OCI-M1 (cell line): ENCODE data around the gene NUDT17.
"Not testable (repeated sequence)": the region's sequence is repeated elsewhere in the genome, so short reads cannot be mapped to it uniquely, and the experiment has no call there.

ENCODE experiments used
- DNase-seq: peaks from one replicate; lab custom pipeline; 2025; lab: John Stamatoyannopoulos, UW

NUDT17 gene, protein sequence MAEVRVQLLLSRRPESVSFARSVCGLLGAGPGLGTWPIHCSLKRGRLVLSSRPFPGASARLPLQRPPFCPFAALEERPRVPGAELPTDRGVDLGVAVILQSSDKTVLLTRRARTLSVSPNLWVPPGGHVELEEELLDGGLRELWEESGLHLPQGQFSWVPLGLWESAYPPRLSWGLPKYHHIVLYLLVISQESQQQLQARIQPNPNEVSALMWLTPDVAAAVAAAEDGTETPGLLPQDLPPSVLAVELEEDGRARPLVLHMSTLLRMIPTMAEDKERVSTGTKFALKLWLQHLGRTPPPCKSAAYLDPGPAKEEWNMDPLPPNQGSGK

DNA sequence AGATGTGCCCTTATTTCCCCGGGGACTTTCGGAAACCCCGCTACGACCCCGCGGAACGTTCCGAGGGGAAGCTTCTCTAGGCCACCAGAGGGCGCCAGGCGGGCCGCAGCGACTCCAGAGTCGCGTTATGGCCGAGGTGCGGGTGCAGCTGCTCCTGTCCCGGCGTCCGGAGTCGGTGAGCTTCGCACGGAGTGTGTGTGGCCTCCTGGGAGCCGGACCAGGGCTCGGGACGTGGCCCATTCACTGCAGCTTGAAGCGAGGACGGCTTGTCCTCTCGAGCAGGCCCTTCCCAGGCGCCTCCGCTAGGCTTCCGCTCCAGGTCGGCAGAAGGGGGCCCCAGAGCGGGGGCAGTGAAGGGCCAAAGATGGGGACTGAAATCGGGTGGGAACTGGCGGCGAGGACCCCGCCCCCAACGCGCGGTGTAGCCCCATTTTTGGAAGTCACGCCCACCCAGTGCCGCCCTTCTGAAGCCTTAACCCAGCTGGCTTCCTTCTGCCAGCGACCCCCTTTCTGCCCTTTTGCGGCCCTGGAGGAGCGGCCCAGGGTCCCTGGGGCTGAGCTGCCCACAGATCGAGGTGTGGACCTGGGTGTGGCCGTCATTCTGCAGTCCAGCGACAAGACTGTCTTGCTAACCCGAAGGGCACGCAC is at the start of gene NUDT17:
NUDT17 (plus strand) TSS at position 117 of the 648 bp plus-strand sequence; CDS start at position 128, 11 bp downstream.
- DNase-seq: peak; percentile 89

DNA sequence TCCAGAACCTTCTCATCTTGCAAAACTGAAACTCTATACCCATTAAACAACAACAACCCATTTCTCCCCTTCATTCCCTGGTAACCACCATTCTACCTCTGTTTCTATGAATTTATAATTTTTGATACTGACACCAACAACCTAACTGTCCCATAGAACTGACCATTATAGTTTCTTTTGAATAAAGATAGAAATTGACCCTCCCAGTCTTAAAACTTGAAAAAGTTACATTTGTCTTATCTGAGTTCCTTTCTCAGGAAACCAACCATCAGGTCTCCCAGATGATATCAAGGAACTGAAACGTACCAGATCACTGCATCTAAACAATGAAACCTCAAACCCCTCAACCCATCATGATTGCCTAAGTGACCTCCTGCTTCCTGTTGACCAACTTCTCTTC is 48.7 kb upstream of the NUDT17 start:
- DNase-seq: no peak

DNA sequence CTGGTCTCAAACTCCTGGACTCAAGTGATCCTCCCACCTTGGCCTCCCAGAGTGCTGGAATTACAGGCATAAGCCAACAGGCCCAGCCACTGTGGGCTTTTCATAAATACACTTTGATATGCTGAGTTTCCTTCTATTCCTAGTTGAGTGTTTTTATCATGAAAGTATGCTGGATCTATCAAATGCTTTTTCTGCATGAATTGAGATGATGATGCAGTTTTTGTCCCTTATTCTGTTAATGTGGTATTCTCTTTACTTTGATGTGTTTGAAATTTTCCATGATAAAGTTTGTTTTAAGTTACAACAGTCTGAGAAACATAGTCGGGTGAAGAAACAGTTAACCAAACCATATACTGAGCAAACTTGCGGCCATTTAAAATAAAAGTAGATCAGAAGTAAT is 45.6 kb upstream of the NUDT17 start:
- DNase-seq: no peak

DNA sequence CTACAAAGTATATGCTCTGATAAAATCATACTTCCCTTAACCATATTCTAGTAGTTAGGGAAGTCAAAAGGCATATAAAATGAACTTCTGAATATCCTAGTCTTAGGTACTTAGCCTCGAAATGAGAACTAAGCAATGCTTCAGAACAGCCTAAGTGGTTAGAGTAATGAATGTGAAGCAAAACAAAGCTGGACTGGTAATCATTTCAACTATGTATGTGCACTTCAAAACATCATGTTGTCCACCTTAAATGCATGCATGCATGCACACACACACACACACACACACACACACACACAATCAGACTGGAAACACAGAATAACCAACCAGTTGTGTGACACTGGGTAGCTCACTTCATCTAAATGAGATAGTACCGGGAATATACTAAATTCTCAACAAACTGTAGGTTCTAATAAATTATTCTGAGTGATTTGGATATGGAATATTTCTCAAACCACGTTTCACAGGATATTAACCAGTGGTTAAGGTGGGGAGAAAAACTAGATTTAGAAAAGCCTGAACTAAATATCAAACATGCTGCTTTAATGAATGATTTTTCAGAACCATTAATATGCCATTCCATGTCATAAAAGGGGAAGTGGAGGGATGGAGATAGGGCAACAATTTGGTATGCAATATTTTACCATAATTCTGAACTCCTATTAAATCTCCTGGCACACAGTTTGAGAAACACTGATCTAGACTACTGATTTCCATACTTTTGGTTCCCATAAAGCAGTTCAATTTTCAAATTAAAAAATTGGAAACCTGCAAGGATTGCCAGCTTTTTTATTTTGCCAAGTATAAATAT is 41.0 kb upstream of the NUDT17 start:
- DNase-seq: no peak

DNA sequence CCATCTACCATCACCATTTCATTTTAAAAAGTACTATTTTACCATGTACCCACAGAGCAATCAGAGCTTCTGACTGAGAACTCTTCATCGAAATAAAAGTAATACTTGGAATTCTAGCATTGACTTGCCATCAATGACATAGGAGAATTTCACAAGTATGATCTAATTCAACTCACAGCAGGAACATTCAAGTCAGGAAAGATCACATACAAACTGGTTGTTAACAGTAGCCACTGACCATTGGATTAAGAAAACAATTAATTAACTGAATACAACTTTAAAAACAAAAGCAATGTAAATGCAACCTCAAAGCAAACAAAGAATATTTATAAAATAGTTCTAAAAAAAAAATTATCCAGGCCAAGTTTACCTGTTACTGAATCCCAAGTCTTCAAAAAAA is 40.4 kb upstream of the NUDT17 start:
- DNase-seq: no peak

DNA sequence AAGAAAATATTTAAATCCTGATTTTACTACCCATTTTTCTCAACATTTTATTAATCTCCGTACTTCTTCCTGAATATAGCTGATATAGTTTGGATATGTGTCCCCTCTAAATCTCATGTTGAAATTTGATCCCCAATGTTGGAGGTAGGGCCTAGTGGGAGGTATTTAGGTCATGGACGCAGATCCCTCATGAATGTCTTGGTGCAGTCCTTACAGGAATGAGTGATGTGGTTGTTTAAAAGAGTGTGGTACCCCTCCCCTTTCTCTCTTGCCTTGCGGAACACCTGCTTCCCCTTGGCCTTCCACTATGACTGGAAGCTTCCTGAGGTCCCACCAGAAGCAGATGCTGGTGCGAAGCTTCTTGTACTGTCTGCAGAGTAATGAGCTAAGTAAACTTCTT is 39.0 kb upstream of the NUDT17 start:
- no peak for DNase-seq

DNA sequence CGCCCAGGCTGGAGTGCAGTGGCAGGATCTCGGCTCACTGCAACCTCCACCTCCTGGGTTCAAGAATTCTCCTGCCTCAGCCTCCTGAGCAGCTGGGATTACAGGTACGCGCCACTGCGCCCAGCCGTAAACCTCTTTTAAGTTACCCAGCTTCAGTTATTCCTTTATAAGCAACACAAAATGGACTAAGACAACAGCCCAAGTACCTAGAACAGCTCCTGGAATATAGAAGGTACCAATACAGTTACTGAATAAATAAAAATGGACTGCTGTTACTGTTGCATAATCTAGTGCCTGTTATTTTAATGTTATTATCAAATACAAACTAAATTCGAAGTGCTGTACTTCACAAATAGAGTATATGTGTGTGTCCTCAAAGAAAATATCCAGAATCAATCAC is 38.6 kb upstream of the NUDT17 start:
- DNase-seq: no peak

DNA sequence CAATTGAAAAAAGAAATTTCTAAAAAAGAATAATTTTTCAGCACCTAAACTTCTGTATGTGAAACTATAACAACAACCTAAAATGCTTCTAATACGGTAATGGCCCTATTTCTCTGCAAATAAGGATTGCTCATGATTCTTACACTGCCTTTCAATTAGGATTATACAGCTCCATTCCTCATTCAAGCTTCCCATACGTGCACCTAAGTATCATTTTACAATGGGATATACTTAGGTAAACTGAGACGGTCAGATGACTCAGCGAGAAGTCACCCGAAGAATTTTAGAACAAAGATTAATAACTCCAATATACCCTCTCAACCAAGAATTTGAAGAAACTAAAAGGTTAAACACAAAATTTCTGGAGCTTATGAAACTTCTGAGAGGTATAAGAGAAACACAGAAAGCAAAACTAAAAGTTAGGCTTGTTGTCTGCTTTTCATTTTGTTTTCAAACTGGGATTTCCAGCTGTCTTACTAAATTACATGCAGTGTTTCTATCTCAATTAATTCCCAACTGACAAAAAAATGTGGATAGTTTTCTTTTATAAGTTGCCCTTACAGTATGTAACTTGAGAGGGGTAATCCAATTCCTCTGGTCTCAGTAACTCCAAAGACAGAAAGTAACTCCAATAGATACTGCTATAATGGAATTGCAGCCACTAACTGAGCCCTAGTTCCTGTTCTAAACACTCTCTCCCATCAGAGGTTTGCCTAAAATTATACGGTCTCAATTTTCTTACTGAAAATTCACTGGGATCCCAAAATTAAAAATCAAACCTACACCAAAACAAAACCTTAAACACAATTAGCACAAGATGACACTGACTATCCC is 32.2 kb upstream of the NUDT17 start:
- not testable (repeated sequence) for DNase-seq

DNA sequence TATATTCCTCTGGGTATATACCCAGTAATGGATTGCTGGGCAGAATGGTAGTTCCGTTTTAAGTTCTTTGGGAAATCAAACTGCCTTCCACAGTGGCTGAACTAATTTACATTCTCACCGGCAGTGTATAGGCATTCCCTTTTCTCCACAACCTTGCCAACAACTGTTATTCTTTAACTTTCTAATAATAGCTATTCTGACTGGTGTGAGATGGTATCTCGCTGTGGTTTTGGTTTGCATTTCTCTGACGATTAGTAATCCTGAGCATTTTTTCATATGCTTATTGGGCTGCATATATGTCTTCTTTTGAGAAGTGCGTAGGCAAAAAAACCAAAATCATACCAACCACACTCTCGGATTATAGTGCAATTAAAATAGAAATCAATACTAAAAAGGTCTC is 27.3 kb upstream of the NUDT17 start:
- peak; percentile 45 for DNase-seq

DNA sequence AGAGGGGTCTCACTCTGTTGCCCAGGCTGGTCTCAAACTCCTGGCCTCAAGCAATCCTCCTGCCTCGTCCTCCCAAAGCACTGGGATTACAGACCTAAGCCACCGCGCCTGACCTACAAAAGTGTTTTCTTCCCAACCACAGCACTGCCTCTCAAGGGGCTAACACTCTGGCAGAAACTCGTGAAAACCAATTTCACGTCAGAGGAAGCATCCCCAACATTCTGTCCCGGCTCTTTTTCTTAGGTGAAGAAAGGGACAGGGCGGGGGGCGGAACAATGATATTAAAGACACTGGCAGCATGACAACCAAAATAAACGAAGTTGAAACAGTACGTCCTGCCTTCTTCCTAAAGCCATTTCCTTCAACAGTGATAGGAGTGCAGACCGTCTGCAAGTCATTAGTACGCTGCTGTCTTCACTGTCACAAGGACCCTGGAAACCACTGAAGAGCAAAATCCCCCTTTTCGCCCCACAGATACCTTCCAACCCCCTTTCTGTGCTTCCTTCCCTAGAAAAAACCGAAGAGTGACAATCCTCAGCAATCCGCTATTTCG is 22.6 kb upstream of the NUDT17 start:
- DNase-seq: not testable (repeated sequence)

DNA sequence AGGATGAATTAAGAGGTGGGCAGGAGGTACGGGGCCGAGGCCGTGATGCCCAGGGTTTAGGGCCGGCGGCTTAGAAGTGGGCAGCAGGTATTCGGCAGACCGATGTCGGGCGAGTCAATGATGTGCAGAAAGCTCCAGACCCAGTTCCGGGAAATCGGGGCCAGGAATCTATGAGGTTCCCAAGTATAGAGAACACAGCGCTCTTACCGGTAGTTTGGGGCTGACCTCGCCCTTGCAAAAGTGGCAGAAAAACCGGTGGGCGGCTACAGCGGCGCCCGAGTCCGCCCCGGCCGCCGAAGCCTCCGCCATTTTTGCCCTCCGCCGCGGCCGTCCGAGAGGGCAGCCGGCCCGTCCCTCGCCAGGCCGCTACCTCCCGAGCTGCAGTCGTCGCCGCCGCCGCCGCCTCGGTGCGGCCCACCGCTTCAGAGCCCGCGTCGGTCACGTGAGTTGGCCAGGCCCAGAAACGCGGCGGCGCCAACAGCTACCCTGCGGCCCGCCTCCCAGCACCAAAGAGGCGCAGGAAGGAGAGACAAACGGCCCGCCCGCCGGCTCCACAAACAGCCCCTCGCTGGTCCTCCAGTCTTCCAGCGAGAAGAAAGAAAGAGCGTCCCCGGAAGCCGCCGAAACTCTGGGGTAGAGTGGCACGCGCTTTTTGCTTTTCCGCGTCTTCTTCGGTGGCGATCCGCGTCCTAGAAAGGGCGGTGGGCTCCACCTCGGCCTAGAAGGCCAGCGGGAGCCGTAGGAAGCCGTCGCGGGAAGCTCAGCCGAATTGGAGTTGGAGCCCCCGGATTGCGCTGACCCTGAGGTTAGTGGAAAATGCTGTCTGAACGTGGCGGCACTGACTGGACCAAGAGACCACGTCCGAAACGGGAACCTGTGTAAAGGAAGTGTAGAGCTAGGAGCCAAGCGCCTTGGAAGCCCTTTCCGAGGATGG is 21.6 kb upstream of the NUDT17 start, which contains the start of the genes POLR3C and RNF115:
POLR3C (plus strand) TSS at position 636 of the 934 bp plus-strand sequence. CDS start 1,577 bp downstream, outside the sequence.
RNF115 (minus strand) TSS at position 531 of the 934 bp plus-strand sequence; CDS start at position 309, 222 bp downstream.
- peak; percentile 98 for DNase-seq

DNA sequence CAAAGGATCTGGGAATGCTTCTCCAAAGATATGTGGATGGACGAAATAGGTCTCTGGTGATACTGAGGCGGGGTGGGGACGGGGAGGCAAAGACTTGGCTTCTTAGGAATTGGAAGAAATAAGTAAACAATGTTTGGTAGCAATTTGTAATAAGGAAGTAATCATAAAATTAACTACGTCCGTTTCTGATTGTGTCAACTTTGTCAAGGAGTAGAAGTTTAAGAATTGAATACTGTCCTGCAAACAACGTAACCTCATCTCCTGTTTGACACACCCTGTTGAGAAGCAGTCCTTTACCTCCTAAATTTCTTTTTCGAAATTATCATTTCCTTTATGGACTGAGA is 21.0 kb upstream of the NUDT17 start:
- DNase-seq: no peak

DNA sequence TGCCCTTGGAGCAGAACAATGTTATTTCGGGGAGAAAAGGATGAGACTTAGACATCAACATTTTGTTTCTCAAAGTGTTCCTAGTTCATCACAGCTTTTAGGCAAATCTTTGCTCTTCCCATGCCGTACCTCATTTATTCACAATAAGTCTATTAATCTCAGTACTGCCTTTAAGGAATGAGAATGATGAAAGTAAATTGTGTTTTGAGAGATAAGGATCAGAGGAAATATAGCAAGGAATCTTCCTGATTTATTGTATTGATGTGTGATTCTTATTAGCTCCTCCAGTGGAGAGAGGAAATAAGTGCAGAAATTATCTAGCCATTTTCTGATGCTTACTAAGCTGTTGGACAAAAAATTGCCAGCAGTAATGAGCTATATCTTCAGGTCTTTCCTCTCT is 19.4 kb upstream of the NUDT17 start:
- no peak for DNase-seq

DNA sequence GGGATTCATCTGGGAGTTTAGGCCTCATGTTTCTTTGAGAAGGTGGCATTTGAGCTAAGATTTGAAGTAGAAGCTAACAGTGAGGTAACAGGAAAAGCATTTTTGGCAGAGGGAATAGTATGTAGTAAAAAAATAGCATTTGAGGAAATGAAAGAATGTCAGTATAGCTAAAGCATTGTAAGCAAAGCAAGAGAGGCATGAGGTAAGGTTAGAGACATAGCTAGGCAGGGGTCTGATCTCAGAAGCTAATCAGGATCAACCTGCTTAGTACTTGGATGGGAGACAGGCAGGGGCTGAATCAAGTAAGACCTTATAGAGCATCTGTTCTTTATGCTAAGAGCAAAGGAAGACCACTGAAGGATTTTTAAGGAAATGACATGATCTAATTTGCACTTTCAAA is 17.5 kb upstream of the NUDT17 start:
- DNase-seq: no peak

DNA sequence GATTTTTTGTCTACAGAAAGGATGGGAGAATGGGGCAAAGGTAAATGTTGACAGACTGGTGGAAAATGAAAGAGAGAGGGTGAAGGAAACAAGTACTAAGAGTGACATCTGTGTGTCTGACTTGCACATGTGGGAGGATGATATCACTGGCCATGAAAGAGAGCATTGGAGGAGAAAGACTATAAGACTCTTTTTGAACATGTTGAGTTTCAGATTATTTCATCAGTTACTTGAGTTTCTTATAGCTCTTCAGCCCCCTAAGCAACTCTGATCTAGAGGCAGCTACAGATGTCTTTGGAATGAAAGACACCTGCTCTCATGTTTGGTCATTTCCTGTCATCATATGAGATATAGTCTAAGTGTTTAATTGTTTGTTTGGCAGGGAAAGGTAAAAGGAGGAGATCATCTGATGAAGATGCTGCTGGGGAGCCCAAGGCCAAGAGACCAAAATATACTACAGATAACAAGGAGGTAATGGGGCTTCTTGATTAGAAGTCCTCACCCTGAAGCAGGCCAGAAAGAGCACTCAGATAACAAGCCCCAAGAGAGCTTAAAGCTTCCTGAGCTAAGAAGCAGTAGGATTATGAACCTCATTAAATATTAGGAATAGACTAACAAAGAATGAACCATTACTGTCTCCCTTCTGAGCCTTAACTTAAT is 16.9 kb upstream of the NUDT17 start:
- peak; percentile 31 for DNase-seq

DNA sequence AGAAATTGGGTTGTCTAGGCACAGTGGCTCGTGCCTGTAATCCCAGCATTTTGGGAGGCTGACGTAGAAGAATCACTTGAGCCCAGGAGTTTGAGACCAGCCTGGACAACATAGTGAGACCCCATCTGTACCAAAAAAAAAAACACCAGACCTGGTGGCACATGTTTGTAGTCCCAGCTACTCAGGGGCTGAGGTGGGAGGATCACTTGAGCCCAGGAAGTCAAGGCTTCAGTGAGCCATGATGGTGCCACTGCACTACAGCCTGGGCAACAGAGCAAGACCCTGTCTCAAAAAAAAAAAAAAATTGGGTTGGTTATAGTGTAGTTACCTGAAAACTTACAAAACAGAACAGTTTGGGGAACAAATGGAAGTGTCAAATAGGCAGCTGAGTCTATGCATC is 14.6 kb upstream of the NUDT17 start:
- not testable (repeated sequence) for DNase-seq

DNA sequence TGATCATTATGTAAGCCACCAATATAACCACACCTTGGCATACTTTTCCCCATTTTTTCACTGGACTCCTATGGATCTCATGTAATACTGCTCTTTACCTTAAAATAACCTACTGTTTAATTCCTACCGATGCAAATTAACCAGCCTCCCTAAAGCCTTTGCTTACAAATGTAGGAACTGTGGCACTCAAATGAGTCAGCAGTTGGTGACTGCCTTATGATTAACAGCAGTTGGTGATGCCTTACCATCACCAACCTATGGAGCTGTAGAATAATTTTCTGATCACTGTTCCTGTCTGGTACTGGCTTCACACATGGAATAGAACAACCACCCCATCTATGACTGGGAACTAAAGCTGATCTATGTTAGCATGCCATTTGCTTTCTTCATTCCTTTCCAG is 7.8 kb upstream of the NUDT17 start:
- DNase-seq: no peak

DNA sequence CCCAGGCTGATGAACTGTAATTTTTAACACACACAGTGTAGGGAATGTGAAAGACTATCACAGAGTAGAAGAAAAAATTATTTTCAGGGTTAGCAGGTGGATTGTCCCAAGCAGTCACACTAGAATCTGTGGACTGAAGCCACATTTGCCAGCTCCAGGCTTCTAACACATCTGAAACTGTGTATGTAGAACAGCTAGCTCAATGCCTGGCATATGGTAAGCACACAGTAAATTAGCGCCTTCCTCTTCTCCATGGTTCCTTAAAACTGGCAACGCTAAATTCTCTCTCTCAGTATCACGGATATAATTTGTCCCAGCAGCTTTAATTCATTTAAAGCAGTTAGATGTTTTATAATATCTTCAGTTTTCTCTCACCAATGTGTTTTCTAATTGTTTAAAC is 2.4 kb upstream of the NUDT17 start:
- no peak for DNase-seq

DNA sequence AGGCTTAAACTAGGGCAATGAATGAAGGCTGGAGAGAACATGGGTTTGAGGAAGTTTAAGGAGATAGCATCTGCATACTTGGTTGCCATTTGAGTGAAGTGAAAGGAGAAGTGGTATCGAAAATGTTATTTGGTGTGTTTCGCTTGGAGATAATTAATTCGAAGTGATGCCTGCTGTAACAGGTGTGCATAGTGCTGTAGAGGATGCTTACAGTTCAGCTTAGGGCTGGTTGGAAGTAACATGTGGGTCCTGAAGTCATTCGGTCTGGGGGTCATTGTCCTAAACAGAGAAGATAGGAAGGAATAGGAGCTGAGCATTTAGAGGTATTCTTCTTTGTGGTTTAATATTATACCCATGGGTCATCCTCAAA is 301 bp upstream of the NUDT17 start:
- peak; percentile 90 for DNase-seq

DNA sequence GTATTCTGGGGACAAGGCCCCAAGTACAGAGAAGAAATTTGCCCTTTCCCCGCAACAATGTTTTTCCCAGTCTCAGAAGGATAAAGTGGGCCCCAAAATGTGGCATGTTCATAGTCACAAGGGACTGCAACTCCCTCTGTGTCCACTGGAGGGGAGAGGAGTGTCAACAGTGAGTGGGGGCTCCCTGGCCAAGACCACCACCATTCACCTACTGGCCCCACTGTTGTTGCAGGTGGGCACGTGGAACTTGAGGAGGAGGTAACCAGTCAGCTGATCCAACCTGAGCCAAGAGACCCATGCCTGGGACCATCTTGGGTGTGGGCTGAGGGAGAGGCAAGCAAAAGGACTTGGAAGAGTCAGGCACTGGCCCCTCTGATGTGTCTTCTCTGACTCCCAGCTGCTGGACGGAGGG is 777 bp downstream of the NUDT17 start:
- DNase-seq: peak; percentile 74
